ENCODE measurements around the gene MAMDC2.

DNA sequence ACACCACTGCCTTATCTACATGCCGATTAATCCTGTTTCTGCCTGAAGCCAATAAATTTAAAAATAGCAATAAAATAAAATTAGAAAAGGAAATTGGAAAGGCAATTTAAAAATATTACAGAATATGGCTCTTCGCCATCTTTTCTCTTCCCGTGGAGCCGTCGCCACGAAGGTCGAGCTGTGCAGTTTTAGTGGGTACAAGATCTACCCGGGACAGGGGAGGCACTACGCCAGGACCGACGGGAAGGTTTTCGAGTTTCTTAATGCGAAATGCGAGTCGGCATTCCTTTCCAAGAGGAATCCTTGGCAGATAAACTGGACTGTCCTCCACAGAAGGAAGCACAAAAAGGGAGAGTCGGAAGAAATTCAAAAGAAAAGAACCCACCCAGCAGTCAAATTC lies 173.4 kb downstream of the MAMDC2 start:
- TF ChIP-seq POLR2A (IDR thresholded peaks at IDR 0.05; ENCODE audit: low read depth, low read length) (no peak), TAF1 (IDR thresholded peaks at IDR 0.05; ENCODE audit: borderline replicate concordance, low read depth, low read length) (no peak)

Data from GM12892 (cell line).